ENCODE measurements around the gene SLC4A9.

The SLC4A9 gene

DNA sequence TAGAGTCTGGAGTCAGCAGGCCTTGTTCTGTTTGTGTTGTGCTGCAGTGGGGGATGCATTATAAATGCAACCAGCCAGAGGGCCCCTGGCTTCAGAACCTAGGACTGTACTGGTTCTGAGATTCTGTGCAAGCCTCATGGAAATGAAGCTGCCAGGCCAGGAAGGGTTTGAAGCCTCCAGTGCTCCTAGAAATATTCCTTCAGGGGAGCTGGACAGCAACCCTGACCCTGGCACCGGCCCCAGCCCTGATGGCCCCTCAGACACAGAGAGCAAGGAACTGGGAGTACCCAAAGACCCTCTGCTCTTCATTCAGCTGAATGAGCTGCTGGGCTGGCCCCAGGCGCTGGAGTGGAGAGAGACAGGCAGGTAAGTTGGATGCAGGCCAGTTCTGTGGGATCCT lies at the start of gene SLC4A9:
Gene SLC4A9, plus strand, starts transcription at position 94 of the 400 bp plus-strand sequence. Its CDS starts 43 bp downstream, at position 137.
- TF ChIP-seq, protein P1, sequence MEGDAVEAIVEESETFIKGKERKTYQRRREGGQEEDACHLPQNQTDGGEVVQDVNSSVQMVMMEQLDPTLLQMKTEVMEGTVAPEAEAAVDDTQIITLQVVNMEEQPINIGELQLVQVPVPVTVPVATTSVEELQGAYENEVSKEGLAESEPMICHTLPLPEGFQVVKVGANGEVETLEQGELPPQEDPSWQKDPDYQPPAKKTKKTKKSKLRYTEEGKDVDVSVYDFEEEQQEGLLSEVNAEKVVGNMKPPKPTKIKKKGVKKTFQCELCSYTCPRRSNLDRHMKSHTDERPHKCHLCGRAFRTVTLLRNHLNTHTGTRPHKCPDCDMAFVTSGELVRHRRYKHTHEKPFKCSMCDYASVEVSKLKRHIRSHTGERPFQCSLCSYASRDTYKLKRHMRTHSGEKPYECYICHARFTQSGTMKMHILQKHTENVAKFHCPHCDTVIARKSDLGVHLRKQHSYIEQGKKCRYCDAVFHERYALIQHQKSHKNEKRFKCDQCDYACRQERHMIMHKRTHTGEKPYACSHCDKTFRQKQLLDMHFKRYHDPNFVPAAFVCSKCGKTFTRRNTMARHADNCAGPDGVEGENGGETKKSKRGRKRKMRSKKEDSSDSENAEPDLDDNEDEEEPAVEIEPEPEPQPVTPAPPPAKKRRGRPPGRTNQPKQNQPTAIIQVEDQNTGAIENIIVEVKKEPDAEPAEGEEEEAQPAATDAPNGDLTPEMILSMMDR (IDR thresholded peaks at IDR 0.05; ENCODE audit: low read length, missing control alignments): no peak
- no peak for DNase-seq (ENCODE audit: low read depth)
- H3K4me3 ChIP-seq (replicated peaks; ENCODE audit: low read depth, low read length): no peak within 1 kb of the TSS

- DNase-seq (ENCODE audit: low read depth): peak; percentile 67
- TF ChIP-seq, protein P1 (IDR thresholded peaks at IDR 0.05; ENCODE audit: low read length, missing control alignments): no peak
- H3K4me3 ChIP-seq (replicated peaks; ENCODE audit: low read depth, low read length): no peak overlapping the region
Observed at GRCh38 chr5:140310434-140310833, 49.6 kb upstream of the SLC4A9 start.

GRCh38 chr5:140311011-140311467 lies 49.0 kb upstream of the SLC4A9 start:
- H3K4me3 ChIP-seq (replicated peaks; ENCODE audit: low read depth, low read length): no peak overlapping the region
- TF ChIP-seq, protein P1 (IDR thresholded peaks at IDR 0.05; ENCODE audit: low read length, missing control alignments): no peak
- peak; percentile 92 for DNase-seq (ENCODE audit: low read depth)

GRCh38 chr5:140312067-140312790 lies 47.8 kb upstream of the SLC4A9 start:
- TF ChIP-seq, protein P1 (IDR thresholded peaks at IDR 0.05; ENCODE audit: low read length, missing control alignments): no peak
- H3K4me3 ChIP-seq (replicated peaks; ENCODE audit: low read depth, low read length): peak overlapping the region; percentile 3
- peak; percentile 94 for DNase-seq (ENCODE audit: low read depth)

- no peak overlapping the region for H3K4me3 ChIP-seq (replicated peaks; ENCODE audit: low read depth, low read length)
- TF ChIP-seq, protein P1 (IDR thresholded peaks at IDR 0.05; ENCODE audit: low read length, missing control alignments): no peak
- no peak for DNase-seq (ENCODE audit: low read depth)
Observed at GRCh38 chr5:140312791-140313189, 47.2 kb upstream of the SLC4A9 start.

DNA sequence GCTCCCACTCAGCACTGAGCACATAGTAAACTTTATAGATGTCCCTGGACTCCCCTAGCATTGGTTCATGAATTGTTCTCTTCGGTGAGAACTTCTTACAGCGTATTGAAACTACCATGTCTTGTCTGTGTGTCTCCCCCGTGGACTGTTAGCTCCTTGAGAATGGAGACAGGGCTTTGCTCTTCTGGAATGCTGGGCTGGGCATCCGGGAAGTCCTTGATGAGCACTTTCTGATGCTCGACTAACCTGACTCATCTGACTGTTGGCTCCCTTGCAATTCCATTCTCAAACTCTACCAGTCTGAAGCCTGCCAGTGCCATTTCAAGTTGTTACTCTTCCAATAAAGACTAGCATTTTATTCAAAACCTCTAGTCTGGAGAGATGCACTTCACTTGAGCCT lies 42.1 kb upstream of the SLC4A9 start:
- DNase-seq (ENCODE audit: low read depth): peak; percentile 59
- no peak overlapping the region for H3K4me3 ChIP-seq (replicated peaks; ENCODE audit: low read depth, low read length)
- TF ChIP-seq, protein P1 (IDR thresholded peaks at IDR 0.05; ENCODE audit: low read length, missing control alignments): no peak

GRCh38 chr5:140318792-140319191 lies 41.2 kb upstream of the SLC4A9 start:
- H3K4me3 ChIP-seq (replicated peaks; ENCODE audit: low read depth, low read length): no peak overlapping the region
- TF ChIP-seq, protein P1 (IDR thresholded peaks at IDR 0.05; ENCODE audit: low read length, missing control alignments): no peak
- no peak for DNase-seq (ENCODE audit: low read depth)
